HG03097 (cell line): ENCODE results near the gene STOX1.
A peak's percentile ranks its signal among the peaks of the same experiment; 100 is the strongest.
"Not testable (repeated sequence)": the region's sequence is repeated elsewhere in the genome, so short reads cannot be mapped to it uniquely, and the experiment has no call there.

Source experiments
- ATAC-seq: cut with Tn5 transposase; IDR thresholded peaks from one replicate; pipeline ENCODE4 v1.9.1; 2021; ENCODE audit not compliant: unreplicated experiment, low FRiP score

The STOX1 gene

GRCh38 chr10:68878496-68878895 lies 51.2 kb downstream of the STOX1 start:
- ATAC-seq: no peak

GRCh38 chr10:68879628-68880027 lies 52.3 kb downstream of the STOX1 start:
- no peak for ATAC-seq

DNA sequence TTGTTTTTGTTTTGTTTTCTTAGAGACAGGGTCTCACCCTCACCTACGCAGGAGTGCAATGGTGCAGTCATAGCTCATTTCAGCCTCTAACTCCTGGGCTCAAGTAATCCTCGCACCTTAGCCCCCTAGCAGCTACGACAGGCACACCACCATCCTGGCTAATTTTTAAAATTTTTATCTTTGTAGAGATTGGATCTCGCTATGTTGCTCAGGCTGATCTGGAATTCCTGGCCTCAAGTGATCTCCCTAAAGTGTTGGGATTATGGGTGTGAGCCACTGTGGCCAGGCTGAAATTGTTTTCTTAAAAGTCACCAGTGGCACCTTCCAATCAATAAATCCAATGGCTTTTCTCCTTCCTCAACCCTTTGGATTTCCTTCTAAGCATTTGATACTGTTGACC lies 52.9 kb downstream of the STOX1 start:
- no peak for ATAC-seq

DNA sequence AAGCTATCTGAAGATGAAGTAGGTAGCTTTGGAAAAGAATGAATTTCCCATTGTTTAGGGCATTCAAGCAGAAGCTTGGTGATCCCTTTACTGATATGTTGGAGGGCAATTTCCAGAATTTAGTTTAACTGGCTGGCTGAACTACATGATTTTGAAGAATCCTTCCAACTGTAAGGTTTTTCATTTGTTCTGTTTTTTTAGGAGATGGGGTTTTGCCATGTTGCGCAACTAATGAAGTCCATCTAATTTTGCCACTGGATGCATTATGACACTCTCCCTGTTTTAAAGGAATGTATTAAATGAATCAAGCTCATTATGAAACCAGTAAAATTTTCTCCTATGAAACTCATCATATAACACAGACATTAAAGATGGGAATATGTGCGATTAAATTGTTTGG lies 67.7 kb downstream of the STOX1 start:
- ATAC-seq: no peak

DNA sequence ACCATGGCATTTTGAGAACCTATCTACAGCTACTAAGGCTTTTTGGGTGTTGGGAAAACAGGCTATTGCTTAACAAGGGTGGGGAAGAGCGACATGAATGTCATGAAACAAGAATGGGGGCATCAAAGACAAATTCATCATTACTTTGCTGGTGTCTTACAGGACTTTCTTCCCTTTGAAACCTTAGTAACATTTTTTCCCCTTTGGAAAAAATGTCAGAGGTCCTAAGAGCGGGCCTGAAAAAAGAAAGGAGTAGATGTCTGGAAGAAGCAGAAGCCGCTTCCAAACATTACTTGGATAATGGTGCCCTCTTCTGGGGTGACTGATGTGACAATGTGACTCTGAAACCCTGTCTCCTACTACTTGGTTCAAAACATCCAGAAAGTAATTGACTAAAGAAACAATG lies 70.0 kb downstream of the STOX1 start:
- ATAC-seq: no peak

DNA sequence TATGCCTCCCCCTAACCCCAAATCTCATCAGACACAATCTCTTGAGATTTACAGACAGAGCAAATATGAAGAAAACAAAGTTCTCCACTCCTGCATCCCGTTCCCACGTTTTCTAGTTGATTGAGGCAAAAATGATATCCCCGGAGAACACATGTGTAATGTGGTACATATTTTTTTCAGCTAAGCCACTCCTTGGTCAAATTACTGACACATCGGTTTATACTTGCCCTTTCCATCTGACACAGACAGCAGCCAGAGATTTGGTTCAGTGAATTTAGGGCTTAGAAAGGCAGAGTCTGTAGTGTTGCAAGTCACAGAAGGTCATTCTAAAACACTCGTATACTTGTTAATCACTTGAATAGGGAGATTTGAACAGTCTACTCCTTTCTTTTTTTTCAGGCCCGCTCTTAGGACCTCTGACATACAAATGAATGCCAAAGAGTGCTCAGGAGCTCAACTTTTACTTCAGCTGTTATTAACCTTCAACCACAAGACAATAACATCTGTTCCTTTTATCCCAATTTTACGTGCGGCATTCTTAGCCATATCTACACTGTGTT lies 71.9 kb downstream of the STOX1 start:
- no peak for ATAC-seq

- peak; percentile 26 for ATAC-seq
These were observed 73.2 kb downstream of the STOX1 start for GRCh38 chr10:68900427-68901104.

- ATAC-seq: peak; percentile 96
These were observed 74.0 kb downstream of the STOX1 start, which contains the start of gene DDX50 for GRCh38 chr10:68901105-68901927. TSS of gene DDX50 (plus strand) at chr10:68901315. CDS start at chr10:68901385, 70 bp downstream.

GRCh38 chr10:68902382-68902781 lies 75.1 kb downstream of the STOX1 start:
- ATAC-seq: no peak

- ATAC-seq: no peak
These were observed 97.3 kb downstream of the STOX1 start for GRCh38 chr10:68924593-68924992.

- no peak for ATAC-seq
These were observed 98.2 kb downstream of the STOX1 start for GRCh38 chr10:68925489-68925888.

- not testable (repeated sequence) for ATAC-seq
These were observed 101.8 kb downstream of the STOX1 start for GRCh38 chr10:68929157-68929556.

DNA sequence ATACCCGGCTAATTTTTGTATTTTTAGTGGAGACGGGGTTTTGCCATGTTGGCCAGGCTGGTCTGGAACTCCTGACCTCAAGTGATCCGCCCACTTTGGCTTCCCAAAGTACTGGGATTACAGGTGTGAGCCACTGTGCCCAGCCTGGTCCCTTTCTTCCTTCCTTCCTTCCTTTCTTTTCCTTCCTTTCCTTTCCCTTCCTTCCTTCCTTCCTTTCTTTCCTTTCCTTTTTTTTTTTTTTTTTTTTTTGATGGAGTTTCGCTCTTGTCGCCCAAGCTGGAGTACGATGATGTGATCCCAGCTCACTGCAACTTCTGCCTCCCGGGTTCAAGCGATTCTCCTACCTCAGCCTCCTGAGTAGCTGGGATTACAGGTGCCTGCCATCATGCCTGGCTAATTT lies 102.6 kb downstream of the STOX1 start:
- ATAC-seq: not testable (repeated sequence)

DNA sequence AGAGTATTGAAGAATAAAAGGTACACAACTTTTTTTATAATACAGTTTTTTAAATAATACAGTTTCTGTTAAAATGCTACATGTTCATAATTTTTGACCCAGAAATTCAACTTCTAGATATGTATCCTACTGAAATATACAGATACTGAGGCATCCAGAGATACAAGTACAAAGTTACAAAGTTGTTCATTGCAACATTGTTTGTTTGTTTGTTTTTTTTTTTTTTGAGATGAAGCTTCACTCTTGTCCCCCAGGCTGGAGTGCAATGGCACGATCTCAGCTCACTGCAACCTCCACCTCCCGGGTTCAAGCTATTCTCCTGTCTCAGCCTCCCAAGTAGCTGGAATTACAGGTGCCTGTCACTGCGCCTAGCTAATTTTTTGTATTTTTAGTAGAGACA lies 105.5 kb downstream of the STOX1 start:
- not testable (repeated sequence) for ATAC-seq

DNA sequence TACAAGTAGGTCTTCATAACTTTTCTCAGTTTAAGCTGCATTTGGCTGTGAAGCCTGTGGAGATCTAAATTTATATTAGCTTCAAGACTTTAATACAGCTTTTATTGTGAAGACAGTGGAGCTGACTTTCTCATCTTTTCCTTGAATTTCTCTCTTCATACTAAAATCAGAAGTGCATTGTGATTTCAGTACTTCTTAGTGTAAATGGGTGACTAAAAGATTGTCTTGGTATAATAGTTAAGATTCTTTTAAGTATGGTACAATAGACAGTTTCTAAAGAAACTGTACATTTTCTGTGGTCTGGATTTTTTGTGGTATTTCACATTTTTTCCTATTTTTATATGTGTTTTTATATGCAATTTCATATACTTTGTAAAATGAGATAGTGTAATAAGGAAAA lies 107.7 kb downstream of the STOX1 start:
- no peak for ATAC-seq

GRCh38 chr10:68938117-68938516 lies 110.8 kb downstream of the STOX1 start:
- no peak for ATAC-seq

DNA sequence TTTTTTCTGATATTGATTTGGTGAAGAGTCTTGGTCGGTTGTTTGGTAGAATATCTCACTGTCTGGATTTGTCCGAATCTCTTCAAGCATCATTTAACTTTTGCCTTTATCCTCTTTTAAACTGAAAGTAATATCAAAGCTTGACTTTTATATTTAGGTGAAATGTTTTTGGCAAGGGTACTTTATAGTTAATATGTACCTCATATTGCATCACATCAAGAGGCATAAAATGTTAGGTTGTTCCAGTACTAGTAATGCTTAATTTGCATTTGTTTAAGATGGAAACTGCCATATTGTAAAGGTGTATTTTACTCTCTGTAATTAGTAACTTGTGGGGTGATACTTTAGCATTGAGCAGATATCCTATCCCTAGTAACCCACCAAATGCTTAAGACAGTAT lies 111.6 kb downstream of the STOX1 start:
- no peak for ATAC-seq

DNA sequence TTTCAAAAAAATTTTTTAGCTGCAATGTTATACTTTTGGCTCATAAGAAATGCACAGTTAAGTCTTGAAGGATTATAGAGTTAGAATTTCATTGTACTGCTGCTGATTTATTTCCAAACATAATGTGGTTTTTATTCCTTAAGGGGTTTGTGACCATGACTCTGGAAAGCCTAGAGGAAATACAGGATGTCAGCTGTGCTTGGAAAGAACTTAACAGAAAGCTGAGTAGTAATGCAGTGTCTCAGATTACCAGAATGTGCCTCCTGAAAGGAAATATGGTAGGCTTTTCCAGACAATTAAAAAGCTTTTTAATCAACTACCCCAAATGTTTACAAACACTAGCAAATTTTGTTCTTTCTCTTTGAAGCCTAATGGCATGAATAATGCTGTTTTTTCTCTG lies 113.6 kb downstream of the STOX1 start:
- ATAC-seq: not testable (repeated sequence)
